Effector memory CD8-positive, alpha-beta T cell (primary cell): ENCODE measurements around the gene TRAIP.

ENCODE experiments used
- ATAC-seq: fragments of 150-1000 bp; cut with Tn5 transposase; replicated peaks from 2 replicates; pipeline ENCODE4 v1.10.0; 2021; ENCODE audit warnings: mild to moderate bottlenecking, moderate library complexity
- DNase-seq, 3 experiments: peaks; one replicate each; pipeline ENCODE4 v3.0.0; 2021
- H3K27ac Mint-ChIP-seq, 2 donors: one replicate each; pipeline ENCODE4 v1.8.0; 2022; ENCODE audit warnings: mild to moderate bottlenecking in 2 of 2, mixed read lengths in 2 of 2, moderate library complexity in 2 of 2
- H3K27me3 Mint-ChIP-seq, 2 donors: one replicate each; pipeline ENCODE4 v1.8.0; 2022; ENCODE audit warnings: mixed read lengths in 2 of 2
- H3K36me3 Mint-ChIP-seq: one replicate; pipeline ENCODE4 v1.8.0; 2022; ENCODE audit warnings: mild to moderate bottlenecking, moderate library complexity, mixed read lengths; ENCODE audit not compliant: insufficient read depth
- H3K4me1 Mint-ChIP-seq, 2 donors: one replicate each; pipeline ENCODE4 v1.8.0; 2022; ENCODE audit warnings: low read depth in 2 of 2, mixed read lengths in 2 of 2
- H3K4me3 Mint-ChIP-seq, 2 donors: one replicate each; pipeline ENCODE4 v1.8.0; 2022; ENCODE audit warnings: mild to moderate bottlenecking in 2 of 2, mixed read lengths in 2 of 2, moderate library complexity in 2 of 2
- H3K9me3 Mint-ChIP-seq, 2 donors: one replicate each; pipeline ENCODE4 v1.8.0; 2022; ENCODE audit warnings: mixed read lengths in 2 of 2

The TRAIP gene

GRCh38 chr3:49802719-49803464, 53.5 kb downstream of the TRAIP start, which contains the start of gene INKA1:
Gene INKA1, plus strand, starts transcription at chr3:49803261. Its CDS starts 132 bp downstream, at chr3:49803393.
- H3K9me3 Mint-ChIP-seq = no peaks in the 10 kb centered on the region
- peak within 1 kb of the TSS; percentile 77 to 82 for H3K4me3 Mint-ChIP-seq
- H3K27me3 Mint-ChIP-seq = no peaks in the 10 kb centered on the region
- H3K36me3 Mint-ChIP-seq = peaks cover 3% of the 10 kb centered on the region
- H3K4me1 Mint-ChIP-seq = peaks cover 22% of the 10 kb centered on the region in 2 donors
- DNase-seq = peak; percentile 86 to 89 (median 88)
- peak; percentile 87 for ATAC-seq
- peak within 1 kb of the TSS; percentile 92 for H3K27ac Mint-ChIP-seq

DNA sequence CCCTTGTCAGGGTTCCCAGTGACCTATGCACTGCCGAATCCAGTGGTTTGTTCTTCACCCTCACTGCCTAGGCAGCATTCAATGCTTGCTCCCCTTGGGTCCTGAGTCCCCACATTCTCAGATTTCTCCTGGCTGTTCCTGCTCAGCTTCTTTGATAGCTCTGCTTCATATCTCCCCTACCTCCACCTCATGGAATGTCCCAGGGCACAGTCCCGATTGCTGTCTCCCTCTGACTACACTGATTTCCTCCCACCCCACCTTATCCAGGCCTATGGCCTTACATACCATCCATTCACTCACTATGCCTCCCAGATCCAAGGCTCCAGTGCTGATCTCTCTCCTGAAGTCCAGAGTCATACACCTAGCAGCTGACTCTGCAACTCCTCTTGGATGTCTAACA, 55.2 kb downstream of the TRAIP start:
- no peaks in the 10 kb centered on the region for H3K27me3 Mint-ChIP-seq
- no peaks in the 10 kb centered on the region for H3K9me3 Mint-ChIP-seq
- no peak overlapping the region for H3K27ac Mint-ChIP-seq
- H3K36me3 Mint-ChIP-seq = peaks cover 3% of the 10 kb centered on the region
- peak overlapping the region in 1 of 2 donors; percentile 82 for H3K4me3 Mint-ChIP-seq
- no peak for DNase-seq
- ATAC-seq = no peak
- peaks cover 16 to 18% of the 10 kb centered on the region in 2 donors for H3K4me1 Mint-ChIP-seq

GRCh38 chr3:49799761-49800160, 56.6 kb downstream of the TRAIP start, which contains the start of gene CDHR4:
Gene CDHR4, minus strand, starts transcription at chr3:49799873. Its CDS starts 61 bp downstream, at chr3:49799812.
- peak within 1 kb of the TSS in 1 of 2 donors; percentile 13 for H3K27ac Mint-ChIP-seq
- peaks cover 3% of the 10 kb centered on the region for H3K36me3 Mint-ChIP-seq
- no peak within 1 kb of the TSS for H3K4me3 Mint-ChIP-seq
- H3K9me3 Mint-ChIP-seq = no peaks in the 10 kb centered on the region
- no peak for ATAC-seq
- no peaks in the 10 kb centered on the region for H3K27me3 Mint-ChIP-seq
- H3K4me1 Mint-ChIP-seq = peaks cover 11 to 12% of the 10 kb centered on the region in 2 donors
- no peak for DNase-seq

- H3K27me3 Mint-ChIP-seq = no peaks in the 10 kb centered on the region
- ATAC-seq (no peak), DNase-seq (no peak)
- H3K4me3 Mint-ChIP-seq = no peak overlapping the region
- peaks cover 3% of the 10 kb centered on the region for H3K36me3 Mint-ChIP-seq
- H3K27ac Mint-ChIP-seq = peak overlapping the region in 1 of 2 donors; percentile 13
- H3K4me1 Mint-ChIP-seq = peaks cover 11% of the 10 kb centered on the region in 2 donors
- H3K9me3 Mint-ChIP-seq = no peaks in the 10 kb centered on the region
Observed at GRCh38 chr3:49799105-49799504, 57.3 kb downstream of the TRAIP start.

DNA sequence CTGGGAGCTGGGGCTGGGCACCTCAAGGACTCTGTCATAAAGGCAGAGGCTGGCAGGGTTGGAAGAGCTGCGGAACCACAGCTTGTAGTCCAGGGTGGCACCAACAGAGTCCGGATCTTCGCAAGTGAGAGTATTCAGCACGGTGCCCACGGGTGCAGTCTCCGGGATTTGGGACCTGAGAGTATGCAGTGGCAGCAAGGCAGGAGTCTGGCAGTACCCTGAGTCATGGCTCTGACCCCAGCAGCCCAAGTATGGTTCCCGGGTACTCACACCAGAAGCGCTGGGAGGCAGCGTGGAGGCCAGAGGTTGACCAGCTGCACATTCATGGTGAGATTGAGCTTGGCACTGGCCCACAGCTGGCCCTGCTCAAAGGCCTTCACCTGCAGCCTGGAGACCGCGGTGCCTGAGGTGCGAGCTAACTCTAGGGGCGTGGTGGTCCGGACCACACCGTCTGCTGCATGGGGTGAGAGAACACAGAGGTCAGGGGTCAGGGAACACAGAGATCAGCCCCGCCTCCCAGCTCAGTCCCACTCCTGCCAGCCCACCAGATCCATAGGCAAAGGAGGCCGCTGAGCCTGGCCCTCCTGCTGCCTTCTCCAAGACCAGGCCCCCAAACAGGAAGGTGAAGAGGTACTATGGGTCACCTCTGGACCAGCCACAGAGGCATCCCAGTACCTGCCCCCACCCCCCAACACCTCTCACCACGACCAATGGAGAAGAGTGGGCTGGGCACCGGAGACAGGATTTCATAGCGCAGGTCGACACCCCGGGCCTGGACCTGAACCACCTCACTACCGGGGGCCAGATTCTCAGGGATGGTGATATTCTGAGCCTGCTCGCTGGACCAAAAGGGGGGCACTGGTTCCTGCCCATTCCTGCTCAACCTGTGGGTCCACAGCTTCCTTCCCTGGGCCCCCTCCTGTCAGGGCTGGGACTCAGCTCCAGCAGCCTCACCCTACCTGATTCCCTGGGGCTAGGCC, 61.1 kb downstream of the TRAIP start:
- peak overlapping the region in 1 of 2 donors; percentile 23 for H3K27ac Mint-ChIP-seq
- no peaks in the 10 kb centered on the region for H3K27me3 Mint-ChIP-seq
- H3K4me3 Mint-ChIP-seq = no peak overlapping the region
- DNase-seq = no peak
- no peaks in the 10 kb centered on the region for H3K9me3 Mint-ChIP-seq
- ATAC-seq = no peak
- peaks cover 0 to 2% of the 10 kb centered on the region in 2 donors for H3K4me1 Mint-ChIP-seq
- H3K36me3 Mint-ChIP-seq = peaks cover 5% of the 10 kb centered on the region

- no peak for ATAC-seq
- no peak overlapping the region for H3K27ac Mint-ChIP-seq
- no peak overlapping the region for H3K4me3 Mint-ChIP-seq
- peaks cover 10% of the 10 kb centered on the region for H3K36me3 Mint-ChIP-seq
- DNase-seq = no peak
- H3K9me3 Mint-ChIP-seq = no peaks in the 10 kb centered on the region
- H3K4me1 Mint-ChIP-seq = peaks cover 0 to 5% of the 10 kb centered on the region in 2 donors
- no peaks in the 10 kb centered on the region for H3K27me3 Mint-ChIP-seq
Observed at GRCh38 chr3:49794431-49794830, 61.9 kb downstream of the TRAIP start.

DNA sequence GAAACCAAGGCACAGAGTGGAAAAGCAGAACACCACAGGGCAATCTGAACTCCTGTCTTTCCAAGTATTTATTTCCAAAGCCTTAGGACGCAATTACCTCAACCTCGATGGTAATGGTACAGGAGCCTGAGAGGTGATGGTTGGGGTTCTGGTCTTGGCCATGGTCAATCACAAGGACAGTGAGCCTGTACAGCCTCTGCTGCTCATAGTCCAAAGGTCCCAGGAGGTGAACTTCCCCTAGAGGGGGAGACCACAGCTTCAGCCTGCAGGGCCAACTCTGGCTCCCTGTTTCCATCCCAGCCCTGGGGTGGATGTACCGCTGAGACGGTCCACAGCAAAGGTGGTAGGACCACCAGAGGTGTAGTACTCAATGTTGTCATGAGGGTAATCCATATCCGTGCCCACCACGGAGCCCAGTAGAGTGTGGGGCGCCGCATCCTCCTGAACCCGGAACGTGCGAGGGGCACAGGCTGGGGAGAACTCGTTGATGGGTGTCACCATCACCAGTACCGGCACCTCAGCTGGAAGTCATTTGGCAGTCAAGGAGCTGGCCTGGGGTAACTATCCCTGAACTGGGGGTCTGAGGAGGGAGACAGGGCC, 62.8 kb downstream of the TRAIP start:
- peak overlapping the region in 1 of 2 donors; percentile 20 for H3K27ac Mint-ChIP-seq
- no peak for ATAC-seq
- H3K36me3 Mint-ChIP-seq = peaks cover 10% of the 10 kb centered on the region
- H3K27me3 Mint-ChIP-seq = no peaks in the 10 kb centered on the region
- DNase-seq = no peak
- H3K4me3 Mint-ChIP-seq = no peak overlapping the region
- H3K4me1 Mint-ChIP-seq = peaks cover 0 to 5% of the 10 kb centered on the region in 2 donors
- no peaks in the 10 kb centered on the region for H3K9me3 Mint-ChIP-seq

GRCh38 chr3:49792371-49793150, 63.8 kb downstream of the TRAIP start:
- Mint-ChIP-seq H3K4me3 (no peak overlapping the region), H3K9me3 (no peaks in the 10 kb centered on the region), H3K27me3 (no peaks in the 10 kb centered on the region), H3K27ac (no peak overlapping the region), H3K4me1 (peaks cover 0 to 5% of the 10 kb centered on the region in 2 donors), H3K36me3 (peaks cover 10% of the 10 kb centered on the region)
- no peak for ATAC-seq
- DNase-seq = no peak

GRCh38 chr3:49791571-49791970, 64.8 kb downstream of the TRAIP start:
- Mint-ChIP-seq H3K27me3 (no peaks in the 10 kb centered on the region), H3K36me3 (peaks cover 12% of the 10 kb centered on the region), H3K9me3 (no peaks in the 10 kb centered on the region), H3K4me3 (no peak overlapping the region), H3K27ac (no peak overlapping the region), H3K4me1 (peaks cover 6 to 13% of the 10 kb centered on the region in 2 donors)
- DNase-seq = no peak
- ATAC-seq = no peak

GRCh38 chr3:49790626-49791411, 65.5 kb downstream of the TRAIP start:
- Mint-ChIP-seq H3K4me1 (peaks cover 8 to 14% of the 10 kb centered on the region in 2 donors), H3K36me3 (peaks cover 17% of the 10 kb centered on the region), H3K27me3 (no peaks in the 10 kb centered on the region), H3K27ac (peak overlapping the region; percentile 87 to 93), H3K4me3 (no peak overlapping the region), H3K9me3 (no peaks in the 10 kb centered on the region)
- no peak for DNase-seq
- ATAC-seq = no peak

DNA sequence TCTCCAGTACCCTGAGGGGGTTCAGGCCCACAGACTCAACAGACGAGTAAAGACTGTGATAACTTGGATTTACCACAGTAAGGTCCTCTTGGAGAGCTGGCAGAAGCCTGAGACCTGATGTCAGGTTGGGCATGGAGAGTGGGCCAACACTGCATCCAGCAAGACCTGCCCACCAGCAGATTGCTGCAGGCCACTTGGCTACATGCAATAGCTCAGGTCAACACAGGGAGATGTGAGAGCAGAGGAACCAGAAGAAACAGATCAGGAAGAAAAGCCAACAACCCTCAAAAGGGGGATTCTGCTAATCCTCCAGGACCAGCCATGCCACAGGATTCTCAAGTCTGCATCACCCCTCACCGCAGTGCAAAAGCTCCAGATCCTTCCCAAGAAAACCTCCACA, 68.3 kb downstream of the TRAIP start:
- H3K36me3 Mint-ChIP-seq = peaks cover 28% of the 10 kb centered on the region
- no peaks in the 10 kb centered on the region for H3K9me3 Mint-ChIP-seq
- DNase-seq = no peak
- no peak overlapping the region for H3K27ac Mint-ChIP-seq
- H3K4me3 Mint-ChIP-seq = no peak overlapping the region
- H3K4me1 Mint-ChIP-seq = peaks cover 14 to 25% of the 10 kb centered on the region in 2 donors
- H3K27me3 Mint-ChIP-seq = no peaks in the 10 kb centered on the region
- no peak for ATAC-seq

- H3K4me3 Mint-ChIP-seq = peak overlapping the region; percentile 90 to 91
- H3K9me3 Mint-ChIP-seq = no peaks in the 10 kb centered on the region
- H3K4me1 Mint-ChIP-seq = peaks cover 14 to 25% of the 10 kb centered on the region in 2 donors
- ATAC-seq (no peak), DNase-seq (no peak)
- no peaks in the 10 kb centered on the region for H3K27me3 Mint-ChIP-seq
- peaks cover 28% of the 10 kb centered on the region for H3K36me3 Mint-ChIP-seq
- H3K27ac Mint-ChIP-seq = peak overlapping the region; percentile 98 to 99
Observed at GRCh38 chr3:49787536-49787935, 68.8 kb downstream of the TRAIP start.
